ENCODE data around the gene SMIM24. TPM values are rescaled to one million over a fixed set of nuclear protein-coding genes. Genes with fewer than 3 reads are reported as not detected.
"Not testable (repeated sequence)": the region's sequence is repeated elsewhere in the genome, so short reads cannot be mapped to it uniquely, and the experiment has no call there.

SMIM24 gene
- total RNA-seq, 1 experiment from 2014 or later: 0.36 TPM

- no peak for ATAC-seq
- H3F3A ChIP-seq (ENCODE audit: low read length, unreplicated experiment): no peaks in the 10 kb centered on the region
- H3K27me3 ChIP-seq (ENCODE audit: low read length): no peaks in the 10 kb centered on the region
- peaks cover 3% of the 10 kb centered on the region for H3K36me3 ChIP-seq (ENCODE audit: low read depth, low read length)
- intact Hi-C loops (cut with micrococcal nuclease): no loop called here
- TF ChIP-seq EZH2phosphoT487 (IDR thresholded peaks at IDR 0.05; ENCODE audit: borderline replicate concordance, low read length): no peak
- no peak for TF ChIP-seq EZH2 (IDR thresholded peaks at IDR 0.05; ENCODE audit: low read length, unreplicated experiment)
- TF ChIP-seq, protein P1, sequence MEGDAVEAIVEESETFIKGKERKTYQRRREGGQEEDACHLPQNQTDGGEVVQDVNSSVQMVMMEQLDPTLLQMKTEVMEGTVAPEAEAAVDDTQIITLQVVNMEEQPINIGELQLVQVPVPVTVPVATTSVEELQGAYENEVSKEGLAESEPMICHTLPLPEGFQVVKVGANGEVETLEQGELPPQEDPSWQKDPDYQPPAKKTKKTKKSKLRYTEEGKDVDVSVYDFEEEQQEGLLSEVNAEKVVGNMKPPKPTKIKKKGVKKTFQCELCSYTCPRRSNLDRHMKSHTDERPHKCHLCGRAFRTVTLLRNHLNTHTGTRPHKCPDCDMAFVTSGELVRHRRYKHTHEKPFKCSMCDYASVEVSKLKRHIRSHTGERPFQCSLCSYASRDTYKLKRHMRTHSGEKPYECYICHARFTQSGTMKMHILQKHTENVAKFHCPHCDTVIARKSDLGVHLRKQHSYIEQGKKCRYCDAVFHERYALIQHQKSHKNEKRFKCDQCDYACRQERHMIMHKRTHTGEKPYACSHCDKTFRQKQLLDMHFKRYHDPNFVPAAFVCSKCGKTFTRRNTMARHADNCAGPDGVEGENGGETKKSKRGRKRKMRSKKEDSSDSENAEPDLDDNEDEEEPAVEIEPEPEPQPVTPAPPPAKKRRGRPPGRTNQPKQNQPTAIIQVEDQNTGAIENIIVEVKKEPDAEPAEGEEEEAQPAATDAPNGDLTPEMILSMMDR (conservative IDR thresholded peaks at IDR 0.05; ENCODE audit: low read depth, low read length): no peak
- H3K27ac ChIP-seq (ENCODE audit: low read length): no peak overlapping the region
- no peak overlapping the region for H3K4me3 ChIP-seq (ENCODE audit: low read length)
- H2AFZ ChIP-seq (ENCODE audit: low read length): no peak overlapping the region
- no TSS peak for BruUV-seq (replicated peaks)
- H4K20me1 ChIP-seq (ENCODE audit: low read length): no peaks in the 10 kb centered on the region
- H3K9me3 ChIP-seq (ENCODE audit: low read length): no peaks in the 10 kb centered on the region
- no peaks in the 10 kb centered on the region for H3K9me2 ChIP-seq (replicated peaks; ENCODE audit: low read length)
- no peak overlapping the region for H3K9ac ChIP-seq (ENCODE audit: low read length)
- no peak for DNase-seq
- no peaks in the 10 kb centered on the region for H3K79me2 ChIP-seq (ENCODE audit: low read length)
- CTCF ChIA-PET: no interaction called here
- no peak overlapping the region for H3K4me2 ChIP-seq (ENCODE audit: low read length)
- peaks cover 11% of the 10 kb centered on the region; the same call in 1 of the 2 replicates for H3K4me1 ChIP-seq (ENCODE audit: insufficient read depth, low read length)
- POLR2A ChIA-PET (ENCODE audit: unreplicated experiment): no interaction called here
These were observed 47.0 kb downstream of the SMIM24 start for GRCh38 chr19:3433313-3433712.

GRCh38 chr19:3431760-3432397 lies 48.4 kb downstream of the SMIM24 start:
- intact Hi-C loops (cut with micrococcal nuclease): no loop called here
- ATAC-seq: no peak

DNA sequence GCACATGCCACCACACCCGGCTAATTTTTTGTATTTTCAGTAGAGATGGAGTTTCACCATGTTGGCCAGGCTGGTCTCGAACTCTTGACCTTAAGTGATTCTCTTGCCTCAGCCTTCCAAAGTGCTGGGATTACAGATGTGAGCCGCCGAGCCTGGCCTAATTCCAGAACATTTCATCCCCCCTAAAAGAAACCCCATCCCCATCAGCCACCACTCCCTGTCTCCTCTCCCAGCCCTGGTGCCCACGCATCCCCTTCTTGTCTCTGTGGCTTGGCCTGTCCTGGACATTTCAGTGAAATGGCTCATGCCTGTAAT lies 50.0 kb downstream of the SMIM24 start:
- H3K4me2 ChIP-seq (ENCODE audit: low read length); ATAC-seq; H3K4me1 ChIP-seq (ENCODE audit: insufficient read depth, low read length); H3K4me3 ChIP-seq (ENCODE audit: low read length); H4K20me1 ChIP-seq (ENCODE audit: low read length); H3K9ac ChIP-seq (ENCODE audit: low read length); H3F3A ChIP-seq (ENCODE audit: low read length, unreplicated experiment); intact Hi-C loops (cut with micrococcal nuclease); BruUV-seq (replicated peaks); H3K36me3 ChIP-seq (ENCODE audit: low read depth, low read length); H3K9me3 ChIP-seq (ENCODE audit: low read length); POLR2A ChIA-PET (ENCODE audit: unreplicated experiment); H3K27me3 ChIP-seq (ENCODE audit: low read length); H3K9me2 ChIP-seq (replicated peaks; ENCODE audit: low read length); DNase-seq; H3K27ac ChIP-seq (ENCODE audit: low read length); H3K79me2 ChIP-seq (ENCODE audit: low read length); H2AFZ ChIP-seq (ENCODE audit: low read length): not testable (repeated sequence)
- CTCF ChIA-PET: interaction anchor here (1.4 kb wide), 1 partner anchor 105 kb away, joined by 7 read pairs; no protein-coding TSS in a partner anchor

More at GRCh38 chr19:3431760-3432397, 48.4 kb downstream of the SMIM24 start:
- no TSS peak for BruUV-seq (replicated peaks)
- H3K4me3 ChIP-seq (ENCODE audit: low read length): no peak overlapping the region
- ChIA-PET POLR2A (ENCODE audit: unreplicated experiment) (no interaction called here), CTCF (no interaction called here)
- no peak overlapping the region for H3K27ac ChIP-seq (ENCODE audit: low read length)
- peaks cover 11% of the 10 kb centered on the region; the same call in 1 of the 2 replicates for H3K4me1 ChIP-seq (ENCODE audit: insufficient read depth, low read length)
- H3K36me3 ChIP-seq (ENCODE audit: low read depth, low read length): peaks cover 3% of the 10 kb centered on the region
- H3K4me2 ChIP-seq (ENCODE audit: low read length): no peak overlapping the region
- H4K20me1 ChIP-seq (ENCODE audit: low read length): no peaks in the 10 kb centered on the region
- no peaks in the 10 kb centered on the region for H3K79me2 ChIP-seq (ENCODE audit: low read length)
- H3F3A ChIP-seq (ENCODE audit: low read length, unreplicated experiment): no peaks in the 10 kb centered on the region
- H3K27me3 ChIP-seq (ENCODE audit: low read length): no peaks in the 10 kb centered on the region
- TF ChIP-seq EZH2 (IDR thresholded peaks at IDR 0.05; ENCODE audit: low read length, unreplicated experiment) (no peak), EZH2phosphoT487 (IDR thresholded peaks at IDR 0.05; ENCODE audit: borderline replicate concordance, low read length) (no peak)
- TF ChIP-seq, protein P1 (conservative IDR thresholded peaks at IDR 0.05; ENCODE audit: low read depth, low read length): no peak
- H3K9me3 ChIP-seq (ENCODE audit: low read length): no peaks in the 10 kb centered on the region
- DNase-seq: no peak
- H3K9me2 ChIP-seq (replicated peaks; ENCODE audit: low read length): no peaks in the 10 kb centered on the region
- no peak overlapping the region for H3K9ac ChIP-seq (ENCODE audit: low read length)
- no peak overlapping the region for H2AFZ ChIP-seq (ENCODE audit: low read length)

All from PC-3 (cell line).